ENCODE measurements around the gene CRYBB1.
A peak's percentile ranks its signal among the peaks of the same experiment; 100 is the strongest.

The CRYBB1 gene

DNA sequence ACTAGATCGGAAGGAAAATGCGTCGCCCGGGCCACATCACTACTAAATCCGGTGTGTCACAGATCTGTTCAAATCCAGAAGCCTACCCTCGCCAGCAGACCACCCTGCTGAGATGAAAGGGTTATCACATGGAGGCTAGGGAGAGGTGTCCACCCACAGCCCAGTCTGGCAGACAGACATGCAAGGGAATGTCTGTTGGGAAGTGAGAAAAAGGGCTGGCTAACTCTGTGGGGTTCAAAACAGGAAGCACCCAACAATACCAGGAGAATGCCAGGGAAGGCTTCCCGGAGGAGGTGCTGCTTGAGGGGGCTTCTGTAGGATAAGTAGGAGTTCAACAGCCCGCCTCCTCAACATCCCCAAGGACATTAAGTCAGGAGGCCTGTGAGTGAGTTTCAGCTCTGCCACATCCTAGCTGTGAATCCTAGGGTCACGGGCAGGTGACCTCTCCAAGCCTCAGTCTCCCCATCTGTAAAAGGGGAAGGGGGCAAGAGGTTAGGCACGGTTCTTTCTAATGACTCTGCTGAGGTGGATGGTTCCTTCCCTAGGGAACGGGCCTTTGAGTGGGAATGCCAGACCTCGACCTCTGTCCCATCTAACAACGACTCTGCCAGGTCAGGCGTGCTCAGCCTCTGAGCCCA lies 29.0 kb downstream of the CRYBB1 start:
- Histone ChIP-seq H3K36me3 (ENCODE audit: insufficient read depth, low read length) (peaks cover 18% of the 10 kb centered on the region), H3K27ac (ENCODE audit: low read depth, low read length) (no peak overlapping the region), H3K4me3 (ENCODE audit: low read length) (peak overlapping the region; percentile 78), H3K4me1 (ENCODE audit: insufficient read depth, low read length) (peaks cover 6% of the 10 kb centered on the region), H3K9ac (ENCODE audit: low read depth, low read length) (peak overlapping the region; percentile 62), H3K27me3 (ENCODE audit: insufficient read depth, low read length) (no peaks in the 10 kb centered on the region), H3K9me3 (ENCODE audit: insufficient read depth, low read depth, low read length) (no peaks in the 10 kb centered on the region; the same call in 1 of the 2 replicates)
- WGBS, result 48% methylated on average over 11 of the region's 14 CpGs

DNA sequence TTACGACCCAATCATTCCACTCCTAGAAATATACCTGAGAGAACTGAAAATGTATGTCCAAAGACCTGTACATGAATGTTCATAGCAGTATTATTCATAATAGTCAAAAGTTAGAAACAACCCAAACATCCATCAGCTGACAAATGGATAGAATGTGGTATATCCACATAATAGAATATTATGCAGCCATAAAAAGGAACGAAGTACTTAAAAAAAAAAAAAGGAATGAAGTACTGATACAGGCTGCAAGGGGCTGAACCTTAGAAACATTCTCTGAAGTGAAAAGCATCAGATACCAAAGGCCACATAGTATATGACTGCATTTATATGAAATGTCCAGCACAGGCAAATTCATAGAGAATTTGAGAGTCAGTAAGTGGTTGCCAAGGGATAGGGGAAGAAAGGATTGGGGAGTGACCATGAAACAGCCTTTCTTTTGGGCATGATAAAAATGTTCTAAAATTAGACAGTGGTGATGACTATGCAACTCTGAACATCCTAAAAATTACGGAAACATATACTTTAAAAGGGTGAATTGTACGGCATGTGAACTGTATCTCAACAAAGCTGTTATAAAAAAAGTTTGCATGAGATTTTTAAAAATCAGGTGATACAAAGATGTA lies 29.7 kb downstream of the CRYBB1 start:
- Histone ChIP-seq H3K4me3 (ENCODE audit: low read length) (peak overlapping the region; percentile 78), H3K36me3 (ENCODE audit: insufficient read depth, low read length) (peaks cover 18% of the 10 kb centered on the region), H3K9ac (ENCODE audit: low read depth, low read length) (no peak overlapping the region), H3K27ac (ENCODE audit: low read depth, low read length) (no peak overlapping the region), H3K4me1 (ENCODE audit: insufficient read depth, low read length) (peaks cover 6% of the 10 kb centered on the region), H3K9me3 (ENCODE audit: insufficient read depth, low read depth, low read length) (no peaks in the 10 kb centered on the region; the same call in 1 of the 2 replicates), H3K27me3 (ENCODE audit: insufficient read depth, low read length) (no peaks in the 10 kb centered on the region)
- WGBS, result 92% methylated on average over 3 of the region's 4 CpGs

DNA sequence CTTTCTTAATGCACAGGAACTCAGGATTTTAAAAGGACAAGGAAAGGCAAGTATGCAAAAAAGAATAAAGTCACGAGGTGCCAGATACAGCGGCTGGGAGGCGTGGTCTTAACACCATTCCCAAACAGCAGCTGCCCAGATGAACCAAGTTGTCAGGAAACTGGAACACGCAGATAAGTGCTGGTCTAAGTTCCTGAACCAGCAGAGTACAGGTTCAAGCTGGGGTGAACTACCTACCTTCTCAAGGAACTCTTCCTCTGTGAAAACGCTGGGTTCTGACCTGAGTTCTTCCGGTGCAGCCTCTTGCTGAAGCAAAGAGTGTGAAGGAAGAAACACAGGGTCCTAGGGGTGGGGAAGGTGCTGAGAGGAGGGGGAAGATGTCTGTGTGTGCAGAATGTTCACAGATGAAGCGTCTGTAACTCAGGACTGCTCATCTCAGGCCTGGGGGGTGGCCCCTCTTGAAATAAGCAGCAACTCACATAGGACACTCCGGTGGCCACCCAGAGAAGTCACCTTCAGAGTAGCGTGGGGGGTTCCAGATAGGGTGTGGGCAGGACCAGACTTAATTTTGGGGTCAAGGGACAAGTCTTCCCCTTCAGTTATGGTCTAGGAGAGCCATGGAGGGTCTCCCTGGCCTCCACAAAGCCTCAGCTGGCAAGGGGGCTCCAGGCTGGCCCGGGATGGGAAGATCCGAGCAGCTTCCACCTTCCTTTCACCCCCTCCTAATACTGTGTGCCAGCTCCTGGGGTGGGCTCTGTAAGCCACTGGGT lies 31.1 kb downstream of the CRYBB1 start:
- 89% methylated on average over 11 of the region's 11 CpGs for WGBS
- H3K9me3 ChIP-seq (ENCODE audit: insufficient read depth, low read depth, low read length), result no peaks in the 10 kb centered on the region; the same call in 1 of the 2 replicates
- H3K27me3 ChIP-seq (ENCODE audit: insufficient read depth, low read length), result no peaks in the 10 kb centered on the region
- no peak overlapping the region for H3K9ac ChIP-seq (ENCODE audit: low read depth, low read length)
- H3K4me3 ChIP-seq (ENCODE audit: low read length), result no peak overlapping the region
- H3K4me1 ChIP-seq (ENCODE audit: insufficient read depth, low read length), result peaks cover 7% of the 10 kb centered on the region
- peaks cover 28% of the 10 kb centered on the region for H3K36me3 ChIP-seq (ENCODE audit: insufficient read depth, low read length)
- H3K27ac ChIP-seq (ENCODE audit: low read depth, low read length), result no peak overlapping the region

DNA sequence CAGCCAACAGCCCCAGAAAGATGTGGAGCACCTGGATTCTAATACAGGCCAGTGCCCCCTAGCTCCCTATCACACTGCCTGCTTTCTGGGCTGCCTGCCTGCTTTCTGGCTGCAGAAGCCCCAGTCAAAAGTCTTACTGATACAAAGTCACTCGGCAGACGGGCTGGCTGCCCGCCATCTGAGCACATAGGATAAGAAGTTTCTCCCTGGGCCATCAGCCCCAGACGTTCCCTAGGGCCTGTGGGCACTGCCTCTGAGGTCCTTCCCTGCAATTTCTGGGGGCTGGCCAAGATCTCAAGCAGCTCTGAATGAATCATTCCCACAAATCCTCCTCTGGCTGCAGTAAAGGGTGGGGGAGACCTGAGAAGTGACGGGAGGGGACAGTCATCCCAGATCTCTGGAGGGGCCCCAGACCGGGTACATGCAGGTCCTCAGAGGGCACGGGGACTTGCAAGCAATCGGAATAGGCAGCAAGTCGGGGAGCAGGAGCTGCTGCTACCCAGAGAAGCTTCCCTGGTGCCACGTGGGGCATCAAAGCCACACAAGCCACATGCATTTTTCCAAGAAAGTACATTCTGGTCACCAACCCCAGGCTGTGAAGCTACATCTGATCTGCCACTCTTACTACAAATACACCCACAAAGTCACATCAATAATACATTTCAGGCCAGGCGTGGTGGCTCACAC lies 32.6 kb downstream of the CRYBB1 start:
- Histone ChIP-seq H3K9me3 (ENCODE audit: insufficient read depth, low read depth, low read length) (no peaks in the 10 kb centered on the region; the same call in 1 of the 2 replicates), H3K27ac (ENCODE audit: low read depth, low read length) (no peak overlapping the region; the same call in 1 of the 2 replicates), H3K4me1 (ENCODE audit: insufficient read depth, low read length) (peaks cover 20% of the 10 kb centered on the region), H3K9ac (ENCODE audit: low read depth, low read length) (no peak overlapping the region), H3K36me3 (ENCODE audit: insufficient read depth, low read length) (peaks cover 31% of the 10 kb centered on the region), H3K4me3 (ENCODE audit: low read length) (no peak overlapping the region), H3K27me3 (ENCODE audit: insufficient read depth, low read length) (no peaks in the 10 kb centered on the region)
- 83% methylated on average over 11 of the region's 11 CpGs for WGBS

DNA sequence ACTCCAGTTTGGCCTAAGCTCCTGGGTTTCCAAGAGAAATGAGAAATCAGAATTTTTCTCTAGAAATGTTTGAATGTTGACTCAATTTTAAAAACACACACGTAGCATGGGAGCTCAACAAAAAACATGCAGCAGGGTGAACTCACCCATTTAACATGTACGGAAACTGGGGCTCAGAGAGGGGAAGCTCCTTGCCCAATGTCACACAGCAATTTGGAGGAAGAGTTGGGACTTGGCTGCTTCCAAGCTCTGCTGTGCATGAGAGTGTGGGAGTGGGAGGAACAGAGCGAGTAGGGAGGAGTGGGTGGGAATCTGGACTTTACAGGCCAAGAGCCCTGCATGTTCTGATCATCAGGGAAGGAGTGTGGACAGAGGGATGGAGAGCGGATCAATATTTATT lies 33.8 kb downstream of the CRYBB1 start:
- Histone ChIP-seq H3K27me3 (ENCODE audit: insufficient read depth, low read length) (no peaks in the 10 kb centered on the region), H3K36me3 (ENCODE audit: insufficient read depth, low read length) (peaks cover 31% of the 10 kb centered on the region), H3K9me3 (ENCODE audit: insufficient read depth, low read depth, low read length) (no peaks in the 10 kb centered on the region; the same call in 1 of the 2 replicates), H3K4me1 (ENCODE audit: insufficient read depth, low read length) (peaks cover 32% of the 10 kb centered on the region), H3K9ac (ENCODE audit: low read depth, low read length) (no peak overlapping the region), H3K4me3 (ENCODE audit: low read length) (no peak overlapping the region), H3K27ac (ENCODE audit: low read depth, low read length) (no peak overlapping the region)
- WGBS, result 93% methylated on average over 3 of the region's 4 CpGs

DNA sequence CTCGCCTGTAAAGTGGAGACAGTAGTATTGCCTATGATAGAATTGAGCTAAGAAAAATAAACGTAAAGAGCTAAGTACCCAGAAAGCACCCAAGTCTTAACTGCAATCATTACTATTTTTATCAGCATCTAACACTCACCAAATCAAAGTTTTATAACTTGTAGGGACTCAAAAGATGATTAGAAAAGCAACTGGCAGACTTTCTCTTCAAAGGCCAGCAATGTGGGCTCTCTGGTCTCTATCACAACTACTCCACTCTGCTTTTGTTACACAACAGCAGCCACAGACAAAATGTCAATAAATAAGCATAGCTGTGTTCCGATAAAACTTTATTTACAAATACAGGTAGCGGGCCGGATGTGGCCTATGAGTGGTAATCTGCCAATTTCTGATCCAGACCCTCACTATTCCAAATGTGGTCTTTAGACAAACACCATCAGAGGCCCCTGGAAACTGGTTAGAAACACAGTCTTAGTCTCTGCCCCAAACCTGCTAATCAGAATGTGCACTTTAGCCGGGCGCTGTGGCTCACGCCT lies 36.1 kb downstream of the CRYBB1 start:
- Histone ChIP-seq H3K4me1 (ENCODE audit: insufficient read depth, low read length) (peaks cover 30% of the 10 kb centered on the region), H3K4me3 (ENCODE audit: low read length) (no peak overlapping the region), H3K27ac (ENCODE audit: low read depth, low read length) (0 out of 2 replicates have a peak overlapping the region, but pooled peaks have one; percentile 21), H3K9me3 (ENCODE audit: insufficient read depth, low read depth, low read length) (no peaks in the 10 kb centered on the region), H3K27me3 (ENCODE audit: insufficient read depth, low read length) (no peaks in the 10 kb centered on the region), H3K9ac (ENCODE audit: low read depth, low read length) (no peak overlapping the region), H3K36me3 (ENCODE audit: insufficient read depth, low read length) (peaks cover 26% of the 10 kb centered on the region)
- 94% methylated on average over 8 of the region's 8 CpGs for WGBS

DNA sequence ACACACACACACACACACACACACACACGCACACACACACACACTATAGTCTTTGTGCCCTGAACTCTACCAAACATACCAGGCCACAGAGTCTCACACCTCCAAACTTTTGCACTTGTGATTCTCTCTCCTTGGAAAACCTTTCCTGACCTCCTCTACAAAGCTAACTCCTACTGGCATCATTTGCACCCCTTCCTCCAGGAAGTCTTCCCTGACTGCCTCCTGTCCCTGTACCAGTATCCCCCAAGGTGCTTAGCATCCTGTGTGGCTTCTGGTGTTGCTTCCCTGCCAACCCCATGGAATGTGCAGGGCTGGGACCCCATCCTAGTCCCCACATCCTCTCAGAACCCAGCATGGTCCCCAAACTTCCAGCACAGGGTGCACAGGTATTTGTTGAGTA lies 36.8 kb downstream of the CRYBB1 start:
- Histone ChIP-seq H3K27ac (ENCODE audit: low read depth, low read length) (peak overlapping the region; percentile 21; the same call in 1 of the 2 replicates), H3K36me3 (ENCODE audit: insufficient read depth, low read length) (peaks cover 21% of the 10 kb centered on the region), H3K9ac (ENCODE audit: low read depth, low read length) (no peak overlapping the region), H3K9me3 (ENCODE audit: insufficient read depth, low read depth, low read length) (no peaks in the 10 kb centered on the region), H3K4me1 (ENCODE audit: insufficient read depth, low read length) (peaks cover 35% of the 10 kb centered on the region), H3K27me3 (ENCODE audit: insufficient read depth, low read length) (no peaks in the 10 kb centered on the region), H3K4me3 (ENCODE audit: low read length) (no peak overlapping the region)
- 36% methylated on average over 1 of the region's 1 CpG for WGBS

DNA sequence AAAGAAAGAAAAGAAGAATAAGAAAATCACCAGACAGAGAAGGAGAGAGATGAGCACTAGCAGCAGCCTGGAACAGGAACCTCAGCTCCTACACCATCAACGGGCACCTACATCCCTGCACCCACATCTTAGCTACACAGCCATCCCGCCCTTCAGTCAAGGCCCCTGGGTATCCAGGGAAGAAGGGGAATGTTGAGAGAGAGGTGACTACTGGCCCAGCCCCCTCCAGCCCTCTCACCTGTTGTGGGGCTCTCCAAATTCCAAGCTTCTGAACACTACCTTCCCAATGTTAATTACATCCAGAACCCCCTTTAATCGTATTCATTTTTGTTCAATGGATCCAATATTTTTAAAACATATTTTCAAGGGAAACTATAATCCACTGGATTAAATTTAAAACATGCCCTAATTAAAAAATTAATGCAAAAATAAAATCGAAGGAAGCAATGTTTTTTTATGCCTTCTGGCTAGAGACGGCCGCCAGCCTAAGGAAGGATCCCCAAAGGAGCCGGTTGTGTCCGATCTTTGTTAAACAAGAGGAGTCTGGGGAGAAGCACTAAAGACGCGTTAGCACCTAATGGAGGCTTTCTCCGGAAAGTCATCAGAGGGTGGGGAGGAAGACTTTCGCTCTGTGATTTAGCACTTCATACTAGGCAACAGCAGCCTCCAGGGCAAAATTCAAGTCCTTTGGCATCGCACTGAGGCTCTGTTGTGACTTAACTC lies 37.4 kb downstream of the CRYBB1 start:
- 0 out of 2 replicates have a peak overlapping the region, but pooled peaks have one; percentile 2 for H3K9ac ChIP-seq (ENCODE audit: low read depth, low read length)
- no peaks in the 10 kb centered on the region for H3K9me3 ChIP-seq (ENCODE audit: insufficient read depth, low read depth, low read length)
- peak overlapping the region; percentile 5; the same call in 1 of the 2 replicates for H3K27ac ChIP-seq (ENCODE audit: low read depth, low read length)
- no peak overlapping the region for H3K4me3 ChIP-seq (ENCODE audit: low read length)
- no peaks in the 10 kb centered on the region for H3K27me3 ChIP-seq (ENCODE audit: insufficient read depth, low read length)
- H3K36me3 ChIP-seq (ENCODE audit: insufficient read depth, low read length), result peaks cover 21% of the 10 kb centered on the region
- H3K4me1 ChIP-seq (ENCODE audit: insufficient read depth, low read length), result peaks cover 36% of the 10 kb centered on the region
- WGBS, result 14% methylated on average over 11 of the region's 13 CpGs

DNA sequence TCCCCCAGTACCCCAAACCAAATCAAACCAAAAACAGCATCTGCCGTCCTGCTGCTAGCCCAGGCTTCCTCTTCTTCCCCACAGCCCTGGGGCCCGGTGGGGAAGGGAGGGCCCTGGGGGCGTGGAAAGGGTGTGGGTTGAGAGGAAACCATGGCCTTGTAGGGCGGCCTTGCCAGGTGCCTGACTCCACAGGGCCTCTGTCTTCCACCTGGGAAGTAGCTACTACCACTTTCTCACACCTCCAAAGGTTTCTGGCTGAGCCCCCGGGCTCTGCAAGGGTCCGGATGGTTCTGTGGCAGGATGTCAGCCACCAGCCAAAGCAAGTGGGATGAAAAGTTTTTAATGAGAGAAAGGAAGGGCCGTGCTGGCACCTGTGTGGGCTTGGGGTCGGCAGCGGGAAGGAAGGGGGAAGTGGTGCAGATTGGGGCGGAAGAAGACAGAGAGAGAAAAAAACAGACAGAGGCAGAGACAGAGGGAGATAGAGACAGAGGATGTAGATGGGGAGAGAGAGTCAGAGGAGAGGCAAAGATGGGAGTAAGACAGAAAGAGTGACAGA lies 38.4 kb downstream of the CRYBB1 start:
- no peak overlapping the region for H3K27ac ChIP-seq (ENCODE audit: low read depth, low read length)

DNA sequence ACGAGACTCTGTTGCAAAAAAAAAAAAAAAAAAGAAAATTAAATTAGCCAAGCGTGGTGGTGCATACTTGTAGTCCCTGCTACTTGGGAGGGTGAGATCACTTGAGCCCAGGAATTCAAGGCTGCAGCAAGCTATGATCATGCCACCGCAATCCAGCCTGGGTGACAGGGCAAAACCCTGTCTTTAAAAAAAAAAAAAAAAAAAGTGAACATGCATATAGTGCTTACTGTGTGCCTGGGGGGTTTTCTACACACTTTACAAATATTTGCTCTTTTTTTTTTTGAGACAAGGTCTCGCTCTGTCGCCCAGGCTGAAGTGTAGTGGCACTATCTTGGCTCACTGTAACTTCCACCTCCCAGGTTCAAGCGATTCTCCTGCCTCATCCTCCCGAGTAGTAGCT lies 40.7 kb downstream of the CRYBB1 start:
- Histone ChIP-seq H3K9me3 (ENCODE audit: insufficient read depth, low read depth, low read length) (no peaks in the 10 kb centered on the region), H3K4me3 (ENCODE audit: low read length) (no peak overlapping the region), H3K36me3 (ENCODE audit: insufficient read depth, low read length) (peaks cover 17% of the 10 kb centered on the region), H3K27me3 (ENCODE audit: insufficient read depth, low read length) (no peaks in the 10 kb centered on the region), H3K27ac (ENCODE audit: low read depth, low read length) (no peak overlapping the region), H3K4me1 (ENCODE audit: insufficient read depth, low read length) (peaks cover 45% of the 10 kb centered on the region), H3K9ac (ENCODE audit: low read depth, low read length) (no peak overlapping the region)
- WGBS, result 94% methylated on average over 7 of the region's 7 CpGs

More for the DNA sequence above, 38.4 kb downstream of the CRYBB1 start:
- Histone ChIP-seq H3K9me3 (ENCODE audit: insufficient read depth, low read depth, low read length) (no peaks in the 10 kb centered on the region), H3K27me3 (ENCODE audit: insufficient read depth, low read length) (no peaks in the 10 kb centered on the region), H3K9ac (ENCODE audit: low read depth, low read length) (no peak overlapping the region), H3K4me1 (ENCODE audit: insufficient read depth, low read length) (peaks cover 36% of the 10 kb centered on the region), H3K36me3 (ENCODE audit: insufficient read depth, low read length) (peaks cover 17% of the 10 kb centered on the region), H3K4me3 (ENCODE audit: low read length) (no peak overlapping the region)
- 73% methylated on average over 7 of the region's 10 CpGs for WGBS
